ENCODE data around the gene MLH3. TPM values are rescaled to one million over a fixed set of nuclear protein-coding genes. Genes with fewer than 3 reads are reported as not detected.

The MLH3 gene
- total RNA-seq, 6 experiments from 2014 or later, result 9.6 to 20.2 (median 13.2) TPM

DNA sequence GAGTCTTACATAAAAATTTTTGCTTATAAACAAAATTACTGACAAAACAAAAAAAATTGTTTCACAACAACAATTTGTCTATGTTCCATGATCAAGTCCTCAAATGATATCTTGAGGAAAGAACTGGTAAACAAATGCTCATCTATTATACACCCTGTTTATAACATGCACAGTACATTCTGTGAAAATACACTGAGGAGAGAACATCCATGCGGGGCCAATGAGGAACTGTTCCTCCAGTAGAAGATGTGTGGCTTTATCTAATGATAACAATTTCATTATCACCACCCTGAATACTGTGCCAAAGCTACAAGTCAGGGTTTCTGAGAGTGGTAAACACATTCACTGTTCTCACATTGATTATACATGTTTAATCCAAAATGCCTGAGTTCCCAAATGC is 10.8 kb downstream of the MLH3 start:
- Histone ChIP-seq H3K27ac (peak overlapping the region in 2 of 3 donors; percentile 60 to 68), H3K27me3 (no peaks in the 10 kb centered on the region), H3K4me1 (peaks cover 0 to 19% (median 6%) of the 10 kb centered on the region in 4 donors), H3K36me3 (peaks cover 0 to 6% (median under 1%) of the 10 kb centered on the region in 4 donors), H3K9me3 (no peaks in the 10 kb centered on the region), H3K4me3 (no peak overlapping the region)
- 38% methylated on average over 1 of the region's 1 CpG for WGBS (ENCODE audit: insufficient coverage, low coverage, low lambda C conversion rate, missing lambda C conversion rate)
- intact Hi-C loops (cut with DNase I), result no loop called here
- TF ChIP-seq, protein P1, sequence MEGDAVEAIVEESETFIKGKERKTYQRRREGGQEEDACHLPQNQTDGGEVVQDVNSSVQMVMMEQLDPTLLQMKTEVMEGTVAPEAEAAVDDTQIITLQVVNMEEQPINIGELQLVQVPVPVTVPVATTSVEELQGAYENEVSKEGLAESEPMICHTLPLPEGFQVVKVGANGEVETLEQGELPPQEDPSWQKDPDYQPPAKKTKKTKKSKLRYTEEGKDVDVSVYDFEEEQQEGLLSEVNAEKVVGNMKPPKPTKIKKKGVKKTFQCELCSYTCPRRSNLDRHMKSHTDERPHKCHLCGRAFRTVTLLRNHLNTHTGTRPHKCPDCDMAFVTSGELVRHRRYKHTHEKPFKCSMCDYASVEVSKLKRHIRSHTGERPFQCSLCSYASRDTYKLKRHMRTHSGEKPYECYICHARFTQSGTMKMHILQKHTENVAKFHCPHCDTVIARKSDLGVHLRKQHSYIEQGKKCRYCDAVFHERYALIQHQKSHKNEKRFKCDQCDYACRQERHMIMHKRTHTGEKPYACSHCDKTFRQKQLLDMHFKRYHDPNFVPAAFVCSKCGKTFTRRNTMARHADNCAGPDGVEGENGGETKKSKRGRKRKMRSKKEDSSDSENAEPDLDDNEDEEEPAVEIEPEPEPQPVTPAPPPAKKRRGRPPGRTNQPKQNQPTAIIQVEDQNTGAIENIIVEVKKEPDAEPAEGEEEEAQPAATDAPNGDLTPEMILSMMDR (IDR thresholded peaks at IDR 0.05), result no peak
- TF ChIP-seq POLR2A (IDR thresholded peaks at IDR 0.05), result no peak
- ATAC-seq, result peak in 1 of 4 donors; percentile 36
- DNase-seq, result no peak

- Histone ChIP-seq H3K27ac (no peak overlapping the region), H3K4me3 (no peak overlapping the region), H3K27me3 (no peaks in the 10 kb centered on the region), H3K9me3 (no peaks in the 10 kb centered on the region), H3K4me1 (no peaks in the 10 kb centered on the region), H3K36me3 (peaks cover 3 to 35% (median 11%) of the 10 kb centered on the region in 4 donors)
- WGBS (ENCODE audit: insufficient coverage, low coverage, low lambda C conversion rate, missing lambda C conversion rate), result 86% methylated on average over 2 of the region's 2 CpGs
- DNase-seq (no peak), ATAC-seq (no peak)
- no peak for TF ChIP-seq POLR2A (IDR thresholded peaks at IDR 0.05)
- TF ChIP-seq, protein P1 (IDR thresholded peaks at IDR 0.05), result no peak
- intact Hi-C loops (cut with DNase I), result no loop called here
These were observed 18.3 kb downstream of the MLH3 start for GRCh38 chr14:75032939-75033338.

DNA sequence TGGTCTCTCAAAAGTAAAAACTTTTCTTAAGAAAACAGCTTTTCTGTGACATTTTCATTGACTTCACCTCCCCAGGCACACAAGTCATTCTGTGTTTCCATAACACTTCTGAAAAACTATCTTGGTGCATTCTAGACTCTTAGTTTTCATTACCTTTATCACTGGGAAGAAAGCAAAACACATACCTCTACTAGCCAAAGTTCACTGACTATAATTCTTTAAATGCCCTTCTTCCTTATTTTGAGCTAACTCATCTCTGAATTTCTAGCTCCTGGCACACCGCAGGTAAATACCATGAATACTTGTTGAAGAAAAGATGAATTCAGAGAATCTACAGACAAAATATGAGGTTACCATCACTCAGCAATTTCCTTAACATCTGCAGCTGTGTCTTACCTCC is 21.1 kb downstream of the MLH3 start:
- Histone ChIP-seq H3K27me3 (no peaks in the 10 kb centered on the region), H3K36me3 (peaks cover 3 to 35% (median 13%) of the 10 kb centered on the region in 4 donors), H3K27ac (no peak overlapping the region), H3K4me1 (no peaks in the 10 kb centered on the region), H3K9me3 (no peaks in the 10 kb centered on the region), H3K4me3 (no peak overlapping the region)
- DNase-seq (no peak), ATAC-seq (no peak)
- TF ChIP-seq POLR2A (IDR thresholded peaks at IDR 0.05), result no peak
- TF ChIP-seq, protein P1 (IDR thresholded peaks at IDR 0.05), result no peak
- 0% methylated on average over 1 of the region's 1 CpG for WGBS (ENCODE audit: insufficient coverage, low coverage, low lambda C conversion rate, missing lambda C conversion rate)
- intact Hi-C loops (cut with DNase I), result no loop called here

DNA sequence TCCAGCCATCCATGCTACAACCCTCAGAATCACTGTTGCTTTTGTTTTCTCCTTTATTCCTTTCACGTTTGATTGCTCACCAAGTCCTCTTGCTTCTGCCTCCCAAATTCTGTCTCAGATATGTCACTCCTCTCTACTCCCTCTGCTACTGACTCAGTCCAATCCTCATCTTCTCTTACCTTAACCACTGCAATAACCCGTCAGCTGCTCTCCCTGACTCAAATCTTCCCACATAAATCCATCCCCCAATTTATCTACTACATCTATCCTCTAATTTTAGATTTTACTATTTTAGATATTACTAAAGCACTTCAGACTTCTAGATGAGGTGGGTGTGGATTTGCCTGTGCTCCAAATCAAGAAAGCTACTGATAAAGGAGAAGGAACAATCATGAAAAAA is 25.4 kb downstream of the MLH3 start:
- Histone ChIP-seq H3K9me3 (no peaks in the 10 kb centered on the region), H3K27ac (no peak overlapping the region), H3K4me1 (no peaks in the 10 kb centered on the region), H3K4me3 (no peak overlapping the region), H3K27me3 (no peaks in the 10 kb centered on the region), H3K36me3 (peaks cover 0 to 21% (median 8%) of the 10 kb centered on the region in 4 donors)
- ATAC-seq (no peak), DNase-seq (no peak)
- TF ChIP-seq POLR2A (IDR thresholded peaks at IDR 0.05), result no peak
- TF ChIP-seq, protein P1 (IDR thresholded peaks at IDR 0.05), result no peak
- WGBS (ENCODE audit: insufficient coverage, low coverage, low lambda C conversion rate, missing lambda C conversion rate), result 83% methylated on average over 2 of the region's 2 CpGs
- intact Hi-C loops (cut with DNase I), result no loop called here

- Histone ChIP-seq H3K36me3 (peaks cover 0 to 23% (median 5%) of the 10 kb centered on the region in 4 donors), H3K9me3 (no peaks in the 10 kb centered on the region), H3K4me3 (no peak overlapping the region), H3K27ac (no peak overlapping the region), H3K27me3 (no peaks in the 10 kb centered on the region), H3K4me1 (no peaks in the 10 kb centered on the region)
- 79% methylated on average over 4 of the region's 4 CpGs for WGBS (ENCODE audit: insufficient coverage, low coverage, low lambda C conversion rate, missing lambda C conversion rate)
- ATAC-seq (peak in 3 of 4 donors; percentile 42 to 70 (median 64)), DNase-seq (no peak)
- TF ChIP-seq POLR2A (IDR thresholded peaks at IDR 0.05), result no peak
- TF ChIP-seq, protein P1 (IDR thresholded peaks at IDR 0.05), result no peak
- intact Hi-C loops (cut with DNase I), result no loop called here
These were observed 26.2 kb downstream of the MLH3 start for GRCh38 chr14:75025082-75025481.
